ENCODE measurements around the gene FGF1. TPM values are rescaled to one million over a fixed set of nuclear protein-coding genes. Genes with fewer than 3 reads are reported as not detected.
A peak's percentile ranks its signal among the peaks of the same experiment; 100 is the strongest.

FGF1 gene
- total RNA-seq, 4 donors from 2014 or later = 0.38 to 5.4 (median 0.65) TPM

DNA sequence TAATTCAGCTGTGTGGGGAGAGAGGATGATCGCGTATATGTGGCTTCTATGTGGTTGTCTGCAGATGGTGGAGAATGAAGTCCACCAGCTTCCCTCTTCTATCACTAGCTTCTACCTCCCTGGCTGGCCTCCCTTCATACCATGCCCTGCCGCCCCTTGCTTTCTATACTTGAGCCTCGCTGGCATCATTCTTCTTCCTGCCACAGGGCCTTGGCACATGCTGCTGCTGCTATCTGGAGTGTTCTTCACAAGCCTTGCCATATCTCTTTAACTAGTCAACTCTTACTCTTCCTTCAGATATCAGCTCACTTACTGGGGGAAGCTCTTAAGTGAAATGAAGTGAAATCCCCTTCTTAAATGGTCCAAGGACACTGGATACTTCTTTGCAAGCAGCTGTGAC, 100.4 kb downstream of the FGF1 start:
- intact Hi-C loops (cut with DNase I; ENCODE audit: low total_unique reads) = no loop called here
- TF ChIP-seq POLR2A (IDR thresholded peaks at IDR 0.05) = no peak
- TF ChIP-seq, protein P1, sequence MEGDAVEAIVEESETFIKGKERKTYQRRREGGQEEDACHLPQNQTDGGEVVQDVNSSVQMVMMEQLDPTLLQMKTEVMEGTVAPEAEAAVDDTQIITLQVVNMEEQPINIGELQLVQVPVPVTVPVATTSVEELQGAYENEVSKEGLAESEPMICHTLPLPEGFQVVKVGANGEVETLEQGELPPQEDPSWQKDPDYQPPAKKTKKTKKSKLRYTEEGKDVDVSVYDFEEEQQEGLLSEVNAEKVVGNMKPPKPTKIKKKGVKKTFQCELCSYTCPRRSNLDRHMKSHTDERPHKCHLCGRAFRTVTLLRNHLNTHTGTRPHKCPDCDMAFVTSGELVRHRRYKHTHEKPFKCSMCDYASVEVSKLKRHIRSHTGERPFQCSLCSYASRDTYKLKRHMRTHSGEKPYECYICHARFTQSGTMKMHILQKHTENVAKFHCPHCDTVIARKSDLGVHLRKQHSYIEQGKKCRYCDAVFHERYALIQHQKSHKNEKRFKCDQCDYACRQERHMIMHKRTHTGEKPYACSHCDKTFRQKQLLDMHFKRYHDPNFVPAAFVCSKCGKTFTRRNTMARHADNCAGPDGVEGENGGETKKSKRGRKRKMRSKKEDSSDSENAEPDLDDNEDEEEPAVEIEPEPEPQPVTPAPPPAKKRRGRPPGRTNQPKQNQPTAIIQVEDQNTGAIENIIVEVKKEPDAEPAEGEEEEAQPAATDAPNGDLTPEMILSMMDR (IDR thresholded peaks at IDR 0.05) = no peak
- no peak overlapping the region for H3K4me3 ChIP-seq (ENCODE audit: low read depth, poor library complexity, severe bottlenecking)
- 77 to 78% methylated on average over 4 of the region's 4 CpGs for WGBS, 2 donors
- peak in 1 of 2 donors; percentile 5 for DNase-seq (ENCODE audit: low spot score in 2 of 2)

DNA sequence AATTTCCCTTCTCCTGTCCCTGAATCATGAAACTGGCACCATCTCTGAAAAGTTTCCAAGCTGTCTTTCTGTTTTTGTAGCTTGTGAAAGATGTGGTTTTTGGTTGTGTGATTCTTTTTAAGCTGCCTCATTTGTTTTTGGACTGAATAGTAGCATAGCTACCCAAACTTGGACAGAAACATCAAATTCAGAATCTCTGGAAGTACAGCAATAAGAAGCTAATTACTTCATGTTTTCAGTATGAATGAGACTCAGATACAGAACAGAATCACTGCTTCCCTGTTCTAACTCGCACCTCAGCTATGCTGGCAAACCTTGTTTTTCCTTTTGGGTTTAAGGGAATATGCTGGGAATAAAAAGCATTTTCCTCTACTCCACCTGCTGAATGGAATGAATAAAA, 101.0 kb downstream of the FGF1 start:
- intact Hi-C loops (cut with DNase I; ENCODE audit: low total_unique reads) = no loop called here
- no peak overlapping the region for H3K4me3 ChIP-seq (ENCODE audit: low read depth, poor library complexity, severe bottlenecking)
- no peak for TF ChIP-seq POLR2A (IDR thresholded peaks at IDR 0.05)
- TF ChIP-seq, protein P1 (IDR thresholded peaks at IDR 0.05) = no peak
- no peak for DNase-seq (ENCODE audit: low spot score in 2 of 2)
- 13 to 22% methylated on average over 1 of the region's 1 CpG for WGBS, 2 donors

DNA sequence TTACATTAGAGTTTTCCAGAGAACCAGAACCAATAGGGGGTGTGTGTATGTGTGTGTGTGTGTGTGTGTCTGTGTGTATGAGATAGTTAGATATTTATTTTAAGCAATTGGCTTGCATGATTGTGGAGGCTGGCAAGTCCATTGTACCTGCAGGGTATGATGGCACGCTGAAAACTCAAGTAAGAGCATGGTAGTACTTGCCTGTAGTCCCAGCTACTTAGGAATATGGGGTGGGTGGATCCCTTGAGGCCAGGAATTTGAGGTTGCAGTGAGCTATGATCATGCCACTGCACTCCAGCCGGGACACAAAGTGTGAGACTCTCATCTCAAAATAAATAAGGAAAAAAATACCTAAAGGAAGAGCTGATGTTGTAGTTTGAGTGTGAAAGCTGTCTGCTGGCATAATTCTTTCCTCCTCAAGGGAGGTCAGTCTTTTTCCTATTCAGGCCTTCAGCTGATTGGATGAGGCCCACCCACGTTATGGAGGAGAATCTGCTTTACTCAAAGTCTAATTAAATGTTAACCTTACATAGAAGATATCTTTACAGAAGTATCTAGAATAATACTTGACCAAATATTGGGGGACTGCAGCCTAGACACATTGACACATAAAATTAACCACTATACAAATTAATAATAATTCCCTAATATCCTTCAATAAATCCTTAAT, 107.6 kb downstream of the FGF1 start:
- 42 to 63% methylated on average over 3 of the region's 3 CpGs for WGBS, 2 donors
- DNase-seq (ENCODE audit: low spot score in 2 of 2) = no peak
- no peak for TF ChIP-seq POLR2A (IDR thresholded peaks at IDR 0.05)
- TF ChIP-seq, protein P1 (IDR thresholded peaks at IDR 0.05) = no peak
- H3K4me3 ChIP-seq (ENCODE audit: low read depth, poor library complexity, severe bottlenecking) = no peak overlapping the region
- intact Hi-C loops (cut with DNase I; ENCODE audit: low total_unique reads) = no loop called here

DNA sequence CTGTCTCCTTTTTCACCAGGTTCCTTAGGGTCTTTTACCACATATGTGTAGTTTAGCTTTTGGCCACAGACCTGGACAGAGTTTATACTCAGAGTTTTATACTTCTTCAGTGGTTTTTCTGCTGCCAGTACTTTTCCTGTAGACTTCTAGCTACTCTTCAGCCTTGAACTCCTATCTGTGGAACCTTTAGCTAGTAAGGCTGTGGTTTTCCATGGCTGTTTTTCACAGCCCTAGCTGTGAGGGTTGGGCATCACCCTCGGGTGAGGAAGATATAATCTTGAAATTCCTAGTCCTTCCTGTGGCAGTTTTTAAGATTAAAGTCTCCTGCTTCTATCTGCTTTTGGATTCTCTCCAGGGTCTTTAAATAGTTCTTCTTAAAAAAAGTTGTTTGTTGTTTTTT, 109.1 kb downstream of the FGF1 start:
- intact Hi-C loops (cut with DNase I; ENCODE audit: low total_unique reads) = no loop called here
- no peak overlapping the region for H3K4me3 ChIP-seq (ENCODE audit: low read depth, poor library complexity, severe bottlenecking)
- no peak for TF ChIP-seq POLR2A (IDR thresholded peaks at IDR 0.05)
- TF ChIP-seq, protein P1 (IDR thresholded peaks at IDR 0.05) = no peak
- no peak for DNase-seq (ENCODE audit: low spot score in 2 of 2)
- WGBS, 2 donors = 24 to 25% methylated on average over 1 of the region's 1 CpG

DNA sequence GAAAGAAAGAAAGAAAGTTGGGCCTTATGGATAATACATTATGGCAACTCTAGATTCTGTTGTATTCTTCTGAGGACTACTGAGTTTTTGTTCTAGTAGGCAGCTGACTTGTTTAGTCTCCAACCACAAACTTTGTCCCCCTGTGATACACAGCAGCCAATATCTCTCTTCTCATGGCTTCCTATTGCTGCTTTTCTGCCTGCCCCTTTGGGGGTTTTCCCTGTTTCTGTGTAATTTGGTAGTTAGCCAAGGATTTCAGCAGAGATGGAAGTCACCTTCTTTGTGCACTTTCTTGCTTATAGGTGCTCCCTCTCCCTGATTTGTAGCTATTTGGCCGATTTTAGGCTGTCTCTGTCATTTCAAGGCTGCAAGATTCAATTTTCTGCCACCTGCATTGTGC, 109.6 kb downstream of the FGF1 start:
- WGBS, 2 donors = 62 to 65% methylated on average over 1 of the region's 1 CpG
- intact Hi-C loops (cut with DNase I; ENCODE audit: low total_unique reads) = no loop called here
- no peak for DNase-seq (ENCODE audit: low spot score in 2 of 2)
- H3K4me3 ChIP-seq (ENCODE audit: low read depth, poor library complexity, severe bottlenecking) = no peak overlapping the region
- TF ChIP-seq, protein P1 (IDR thresholded peaks at IDR 0.05) = no peak
- TF ChIP-seq POLR2A (IDR thresholded peaks at IDR 0.05) = no peak

DNA sequence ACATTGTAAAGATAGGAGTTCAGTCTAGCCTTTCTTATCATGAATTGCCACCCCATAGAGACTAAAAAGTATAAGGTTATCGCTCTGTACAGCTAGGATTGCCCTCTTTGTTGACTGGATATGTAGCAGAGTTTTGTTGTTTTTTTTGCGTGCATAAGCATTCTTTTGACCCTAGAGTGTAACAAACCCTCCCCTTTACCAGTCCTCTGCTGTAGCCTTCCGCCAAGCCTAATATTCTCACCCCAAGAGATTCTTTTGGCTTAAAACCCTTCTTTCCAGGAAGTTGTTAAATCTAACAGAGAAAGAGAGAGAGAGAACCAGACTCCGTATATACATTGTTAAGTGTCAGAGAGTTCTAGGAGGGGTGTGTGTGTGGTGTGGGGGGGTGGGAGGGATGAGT, 113.9 kb downstream of the FGF1 start:
- H3K4me3 ChIP-seq (ENCODE audit: low read depth, poor library complexity, severe bottlenecking) = no peak overlapping the region
- intact Hi-C loops (cut with DNase I; ENCODE audit: low total_unique reads) = no loop called here
- 79 to 89% methylated on average over 4 of the region's 4 CpGs for WGBS, 2 donors
- no peak for DNase-seq (ENCODE audit: low spot score in 2 of 2)
- TF ChIP-seq POLR2A (IDR thresholded peaks at IDR 0.05) = no peak
- TF ChIP-seq, protein P1 (IDR thresholded peaks at IDR 0.05) = no peak
